Neuronal stem cell (in vitro differentiated cells): Measurements from ENCODE around the gene CDC40.
"Not testable (repeated sequence)": the region's sequence is repeated elsewhere in the genome, so short reads cannot be mapped to it uniquely, and the experiment has no call there.

ENCODE experiments used
- DNase-seq: peaks from one replicate; pipeline ENCODE4 v3.0.0-alpha.2; 2013; ENCODE audit warnings: low spot score
- H2AFZ ChIP-seq: one replicate; pipeline ENCODE4 v1.6.1; 2013; ENCODE audit warnings: mild to moderate bottlenecking, low read length, inconsistent platforms
- H2AK5ac ChIP-seq: 2 replicates; pipeline ENCODE4 v1.6.1; 2013; ENCODE audit warnings: low read depth, mild to moderate bottlenecking, inconsistent platforms, low read length, moderate library complexity, mixed read lengths
- H2BK120ac ChIP-seq: 2 replicates; pipeline ENCODE4 v1.6.1; 2013; ENCODE audit warnings: low read depth, mild to moderate bottlenecking, inconsistent platforms, low read length, moderate library complexity, mixed read lengths
- H2BK12ac ChIP-seq: one replicate; pipeline ENCODE4 v1.6.1; 2013; ENCODE audit warnings: low read length, inconsistent platforms
- H2BK15ac ChIP-seq: 2 replicates; pipeline ENCODE4 v1.6.1; 2013; ENCODE audit warnings: mild to moderate bottlenecking, low read length, inconsistent platforms, mixed read lengths
- H2BK5ac ChIP-seq: one replicate; pipeline ENCODE4 v1.6.1; 2013; ENCODE audit warnings: inconsistent platforms, mild to moderate bottlenecking, low read length, moderate library complexity
- H3K14ac ChIP-seq: one replicate; pipeline ENCODE4 v1.6.1; 2013; ENCODE audit warnings: low read length, inconsistent platforms
- H3K18ac ChIP-seq: 2 replicates; pipeline ENCODE4 v1.6.1; 2013; ENCODE audit warnings: low read length, inconsistent platforms
- H3K23ac ChIP-seq: 2 replicates; pipeline ENCODE4 v1.6.1; 2013; ENCODE audit warnings: low read depth, mild to moderate bottlenecking, mixed read lengths, low read length, inconsistent platforms; ENCODE audit not compliant: poor library complexity
- H3K27ac ChIP-seq: replicated peaks from 3 replicates; pipeline ENCODE4 v1.5.1; 2013; ENCODE audit warnings: low read length, inconsistent platforms
- H3K27me3 ChIP-seq, 3 experiments: 2 replicates each; pipeline ENCODE4 v1.6.1; 2013; ENCODE audit warnings: low read length in 3 of 3, mild to moderate bottlenecking in 2 of 3, inconsistent platforms in 1 of 3, low read depth in 1 of 3, mixed read lengths in 1 of 3, moderate library complexity in 1 of 3; ENCODE audit not compliant: control insufficient read depth in 3 of 3, insufficient read depth in 3 of 3
- H3K36me3 ChIP-seq, 2 donors: replicated peaks in 1 of 2; 2 replicates each; pipeline ENCODE4 v1.6.1; 2013; ENCODE audit warnings: low read length in 2 of 2; ENCODE audit not compliant: control insufficient read depth in 2 of 2, insufficient read depth in 2 of 2
- H3K4ac ChIP-seq: 2 replicates; pipeline ENCODE4 v1.6.1; 2013; ENCODE audit warnings: inconsistent platforms, mild to moderate bottlenecking, low read length, moderate library complexity
- H3K4me1 ChIP-seq, 2 donors: 1 replicate in 1 of 2; 2 replicates in 1 of 2; pipeline ENCODE4 v1.6.1; 2013; ENCODE audit warnings: low read length in 2 of 2, low read depth in 1 of 2; ENCODE audit not compliant: control insufficient read depth in 2 of 2, insufficient read depth in 1 of 2
- H3K4me2 ChIP-seq: one replicate; pipeline ENCODE4 v1.6.1; 2013; ENCODE audit warnings: mild to moderate bottlenecking, low read length, inconsistent platforms; ENCODE audit not compliant: insufficient read depth, poor library complexity, severe bottlenecking
- H3K4me3 ChIP-seq, 2 donors: 2 replicates each; pipeline ENCODE4 v1.5.1; 2013; ENCODE audit warnings: low read length in 2 of 2, mild to moderate bottlenecking in 2 of 2, inconsistent platforms in 1 of 2, moderate library complexity in 1 of 2
- H3K79me1 ChIP-seq: one replicate; pipeline ENCODE4 v1.6.1; 2013; ENCODE audit warnings: low read depth, mild to moderate bottlenecking, inconsistent platforms, low read length, moderate library complexity
- H3K9ac ChIP-seq: one replicate; pipeline ENCODE4 v1.6.1; 2013; ENCODE audit warnings: mild to moderate bottlenecking, low read depth, low read length, inconsistent platforms; ENCODE audit not compliant: poor library complexity
- H3K9me3 ChIP-seq, 2 donors: replicated peaks in 1 of 2; 2 replicates each; pipeline versions ENCODE3 to v1.6.1; 2013; ENCODE audit warnings: low read length in 2 of 2, mild to moderate bottlenecking in 2 of 2, inconsistent platforms in 1 of 2, low read depth in 1 of 2, mixed read lengths in 1 of 2, moderate library complexity in 1 of 2; ENCODE audit not compliant: control insufficient read depth in 2 of 2, insufficient read depth in 1 of 2
- H4K8ac ChIP-seq: one replicate; pipeline ENCODE4 v1.6.1; 2013; ENCODE audit warnings: low read depth, mild to moderate bottlenecking, inconsistent platforms, low read length, moderate library complexity
- H4K91ac ChIP-seq: one replicate; pipeline ENCODE4 v1.6.1; 2013; ENCODE audit warnings: low read length, low read depth, mild to moderate bottlenecking, inconsistent platforms; ENCODE audit not compliant: poor library complexity
- WGBS, 2 donors: extraction: QIAGEN DNeasy Blood & Tissue Kit; methylation state at CpG; one replicate each; pipeline ENCODE4 v1.1.7; 2013; ENCODE audit warnings: missing lambda C conversion rate in 2 of 2, mixed read lengths in 1 of 2; ENCODE audit not compliant: insufficient read length in 2 of 2, insufficient replicate concordance in 1 of 2; ENCODE audit errors: extremely low coverage in 2 of 2; 5-methylcytosine and 5-hydroxymethylcytosine counted together

The CDC40 gene

DNA sequence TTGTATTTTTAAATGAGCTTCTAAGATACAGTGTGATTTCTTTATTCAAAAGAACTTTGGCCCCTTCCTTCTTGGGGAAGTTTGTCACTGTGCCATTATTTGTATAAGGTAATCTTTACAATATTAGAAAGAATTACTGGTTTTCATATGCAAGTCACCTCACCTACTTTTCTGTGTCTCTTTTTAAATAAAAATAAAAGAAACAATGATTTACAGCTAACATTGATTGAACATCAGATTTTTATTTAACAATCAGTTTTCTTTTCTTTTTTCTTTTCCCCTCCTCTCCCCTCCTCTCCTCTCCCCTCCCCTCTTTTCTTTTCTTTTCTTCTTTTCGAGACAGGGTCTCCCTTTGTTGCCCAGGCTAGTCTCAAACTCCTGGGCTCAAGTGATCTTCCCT is 46.0 kb downstream of the CDC40 start:
- Histone ChIP-seq H3K4ac (no peak overlapping the region), H2BK15ac (no peak overlapping the region), H3K4me2 (no peak overlapping the region), H2BK120ac (no peak overlapping the region), H3K14ac (no peak overlapping the region), H2AK5ac (no peak overlapping the region), H3K9ac (no peak overlapping the region), H3K23ac (no peak overlapping the region), H2BK12ac (no peak overlapping the region), H4K91ac (no peak overlapping the region), H4K8ac (no peak overlapping the region), H3K18ac (no peak overlapping the region), H2AFZ (no peak overlapping the region), H3K79me1 (peaks cover 1% of the 10 kb centered on the region), H3K9me3 (no peaks in the 10 kb centered on the region), H3K36me3 (peaks cover 0 to 62% of the 10 kb centered on the region in 2 donors), H3K4me3 (no peak overlapping the region), H2BK5ac (no peak overlapping the region), H3K27ac (no peak overlapping the region), H3K4me1 (no peaks in the 10 kb centered on the region), H3K27me3 (no peaks in the 10 kb centered on the region)
- no peak for DNase-seq
- WGBS, 2 donors: no CpG with 5 or more reads among the region's 1 CpG

GRCh38 chr6:110232450-110232849 is 52.2 kb downstream of the CDC40 start:
- H3K4me1 ChIP-seq: no peaks in the 10 kb centered on the region
- no peak overlapping the region for H3K4me2 ChIP-seq
- H3K27me3 ChIP-seq: no peaks in the 10 kb centered on the region
- no peak overlapping the region for H4K8ac ChIP-seq
- no peak overlapping the region for H3K9ac ChIP-seq
- H3K79me1 ChIP-seq: peaks cover 1% of the 10 kb centered on the region
- no peak overlapping the region for H2BK120ac ChIP-seq
- H2BK12ac ChIP-seq: no peak overlapping the region
- no peak overlapping the region for H2BK5ac ChIP-seq
- no peak overlapping the region for H3K27ac ChIP-seq
- H2AK5ac ChIP-seq: no peak overlapping the region
- no CpG with 5 or more reads among the region's 2 CpGs for WGBS, 2 donors
- H3K18ac ChIP-seq: no peak overlapping the region
- H3K36me3 ChIP-seq: peaks cover 0 to 30% of the 10 kb centered on the region in 2 donors
- no peak overlapping the region for H3K4me3 ChIP-seq
- H3K14ac ChIP-seq: no peak overlapping the region
- H3K4ac ChIP-seq: no peak overlapping the region
- H3K9me3 ChIP-seq: peaks cover 0 to 4% of the 10 kb centered on the region in 2 donors
- H4K91ac ChIP-seq: no peak overlapping the region
- no peak for DNase-seq
- no peak overlapping the region for H2BK15ac ChIP-seq
- H2AFZ ChIP-seq: no peak overlapping the region
- no peak overlapping the region for H3K23ac ChIP-seq

GRCh38 chr6:110233770-110234374 is 53.6 kb downstream of the CDC40 start:
- Histone ChIP-seq H2AK5ac (no peak overlapping the region), H3K9ac (no peak overlapping the region), H3K27ac (no peak overlapping the region), H3K27me3 (no peaks in the 10 kb centered on the region), H2AFZ (no peak overlapping the region), H3K14ac (no peak overlapping the region), H3K9me3 (peaks cover 0 to 4% of the 10 kb centered on the region in 2 donors), H3K4me1 (no peaks in the 10 kb centered on the region), H3K4ac (no peak overlapping the region), H3K36me3 (peaks cover 0 to 20% of the 10 kb centered on the region in 2 donors), H3K4me3 (no peak overlapping the region), H2BK12ac (no peak overlapping the region), H2BK5ac (no peak overlapping the region), H4K8ac (no peak overlapping the region), H3K79me1 (no peaks in the 10 kb centered on the region), H3K18ac (no peak overlapping the region), H3K4me2 (no peak overlapping the region), H4K91ac (no peak overlapping the region), H2BK120ac (no peak overlapping the region), H3K23ac (no peak overlapping the region), H2BK15ac (no peak overlapping the region)
- DNase-seq: no peak
- WGBS, 2 donors: no CpG with 5 or more reads among the region's 2 CpGs

DNA sequence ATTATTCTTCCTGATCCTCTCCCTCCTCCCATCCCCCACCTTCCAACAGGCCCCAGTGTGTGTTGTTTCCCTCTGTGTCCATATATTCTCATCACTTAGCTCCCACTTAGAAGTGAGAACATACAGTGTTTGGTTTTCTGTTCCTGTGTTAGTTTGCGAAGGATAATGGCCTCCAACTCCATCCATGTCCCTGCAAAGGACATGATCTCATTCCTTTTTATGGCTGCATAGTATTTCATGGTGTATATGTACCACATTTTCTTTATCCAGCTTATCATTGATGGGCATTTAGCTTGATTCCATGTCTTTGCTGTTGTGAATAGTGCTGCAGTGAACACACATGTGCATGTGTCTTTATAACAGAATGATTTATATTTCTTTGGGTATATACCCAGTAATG is 55.8 kb downstream of the CDC40 start:
- H3K18ac ChIP-seq, H3K27ac ChIP-seq, H3K4me2 ChIP-seq, H4K91ac ChIP-seq, H3K9me3 ChIP-seq, H4K8ac ChIP-seq, H2BK15ac ChIP-seq, H3K9ac ChIP-seq, H3K14ac ChIP-seq, DNase-seq, H2BK12ac ChIP-seq, H3K4me3 ChIP-seq, H3K4ac ChIP-seq, H3K4me1 ChIP-seq, H3K27me3 ChIP-seq, H3K36me3 ChIP-seq, H2AK5ac ChIP-seq, H3K23ac ChIP-seq, H2AFZ ChIP-seq, H2BK5ac ChIP-seq, H3K79me1 ChIP-seq, H2BK120ac ChIP-seq: not testable (repeated sequence)
- WGBS, 2 donors: no CpG with 5 or more reads among the region's 1 CpG
